ENCODE data around the gene POMT2. TPM values are rescaled to one million over a fixed set of nuclear protein-coding genes. Genes with fewer than 3 reads are reported as not detected.
A peak's percentile ranks its signal among the peaks of the same experiment; 100 is the strongest.

Gene POMT2
- total and polyA plus RNA-seq, 2 donors (not counting 3 experiments of a cell fraction or from before 2014, with no cell fraction given): 19.5 to 48.2 TPM

GRCh38 chr14:77303417-77304156, 17.1 kb downstream of the POMT2 start:
- DNase-seq (ENCODE audit: low read depth, low spot score): peak; percentile 96
- Histone ChIP-seq H3K36me3 (ENCODE audit: control insufficient read depth in 2 of 2, extremely low read depth in 1 of 2, insufficient read depth in 2 of 2, low read length in 2 of 2) (peaks cover 0 to 4% of the 10 kb centered on the region in 2 experiments), H3K27ac (ENCODE audit: insufficient read depth, low read depth, low read length) (peak overlapping the region; percentile 96), H2AFZ (ENCODE audit: low read depth, low read length) (peak overlapping the region; percentile 47), H3K4me3 (replicated peaks in 1 of 3; ENCODE audit: insufficient read depth in 1 of 3, low read depth in 1 of 3, low read length in 3 of 3) (no peak overlapping the region), H3K4me1 (ENCODE audit: control insufficient read depth, extremely low read depth, insufficient read depth, low read length) (peaks cover 29% of the 10 kb centered on the region), H3K79me2 (ENCODE audit: control insufficient read depth, insufficient read depth, low read length) (no peaks in the 10 kb centered on the region), H4K20me1 (replicated peaks; ENCODE audit: control insufficient read depth, extremely low read depth, insufficient read depth, low read length) (no peaks in the 10 kb centered on the region), H3K9me3 (replicated peaks; ENCODE audit: control insufficient read depth, insufficient read depth, low read length) (no peaks in the 10 kb centered on the region), H3K9ac (replicated peaks; ENCODE audit: extremely low read depth, insufficient read depth, low read length) (peak overlapping the region; percentile 68), H3K9me1 (replicated peaks; ENCODE audit: control insufficient read depth, extremely low read depth, insufficient read depth, low read length) (no peaks in the 10 kb centered on the region), H3K27me3 (ENCODE audit: control insufficient read depth in 2 of 2, insufficient read depth in 2 of 2, low read length in 2 of 2) (no peaks in the 10 kb centered on the region), H3K4me2 (ENCODE audit: insufficient read depth, low read length) (peak overlapping the region; percentile 52)
- no TSS peak for BruUV-seq (replicated peaks)
- FAIRE-seq: peak; percentile 94
- CTCF ChIA-PET: interaction anchor here (0.6 to 12.7 kb wide), 5 partner anchors 11 to 593 kb away, joined by 3 to 515 read pairs (median 5); partner anchors contain the start of genes GSTZ1 and POMT2
- intact Hi-C loops (cut with micrococcal nuclease): loop anchor here (1.0 kb wide), 3 partner anchors 17 to 154 kb away; partner anchors contain the start of genes POMT2 and VIPAS39
- TF ChIP-seq, protein P1, sequence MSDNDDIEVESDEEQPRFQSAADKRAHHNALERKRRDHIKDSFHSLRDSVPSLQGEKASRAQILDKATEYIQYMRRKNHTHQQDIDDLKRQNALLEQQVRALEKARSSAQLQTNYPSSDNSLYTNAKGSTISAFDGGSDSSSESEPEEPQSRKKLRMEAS (IDR thresholded peaks at IDR 0.05; ENCODE audit: insufficient read depth, insufficient read length): no peak
- TF ChIP-seq JUN (IDR thresholded peaks at IDR 0.05; ENCODE audit: borderline replicate concordance, insufficient read depth, insufficient read length, low read depth): peak; percentile 98
- TF ChIP-seq GATA2 (IDR thresholded peaks at IDR 0.05; ENCODE audit: insufficient read depth, insufficient read length, low read depth, low read length): peak; percentile 74
- TF ChIP-seq POLR2AphosphoS5 (IDR thresholded peaks at IDR 0.05; ENCODE audit: insufficient read depth, low read depth, low read length): peak; percentile 34
- TF ChIP-seq FOS (IDR thresholded peaks at IDR 0.05; ENCODE audit: borderline replicate concordance, insufficient read depth, low read length): peak; percentile 99
- no peak for TF ChIP-seq MYC (IDR thresholded peaks at IDR 0.05; ENCODE audit: low read depth, low read length)
- dilution Hi-C loops (cut with MboI; ENCODE audit: extremely low pct_ligation_motif_present, low sequenced_read_pairs): no loop called here
- POLR2A ChIA-PET: interaction anchor here (1.1 to 2.0 kb wide), 3 partner anchors 12 to 154 kb away, joined by 4 to 7 read pairs (median 6); partner anchors contain the start of genes GSTZ1, POMT2 and VIPAS39
